Spleen (tissue), 11 donors: ENCODE data around the gene GPSM3. TPM values are rescaled to one million over a fixed set of nuclear protein-coding genes. Genes with fewer than 3 reads are reported as not detected.

Experiments used
- DNase-seq: peaks from one replicate; pipeline ENCODE4 v3.0.0-alpha.2; 2020
- H3K27ac ChIP-seq, 8 donors: fragments of 200-600 bp; sonication (generic) in 7 of 8; 1 replicate in 4 of 8; 2 replicates in 4 of 8; pipeline versions ENCODE4 v1.5.0 to v1.8.0; 2016 to 2021; ENCODE audit warnings: inconsistent platforms in 4 of 8, mild to moderate bottlenecking in 4 of 8, moderate library complexity in 1 of 8
- H3K27me3 ChIP-seq, 7 donors: fragments of 200-600 bp; sonication (generic) in 6 of 7; replicated peaks in 1 of 7; 1 replicate in 4 of 7; 2 replicates in 3 of 7; pipeline versions ENCODE4 v1.5.0 to v1.8.0; 2016 to 2021; ENCODE audit warnings: inconsistent platforms in 3 of 7, mild to moderate bottlenecking in 1 of 7
- H3K36me3 ChIP-seq, 6 donors: fragments of 200-600 bp; sonication (generic) in 5 of 6; 1 replicate in 4 of 6; 2 replicates in 2 of 6; pipeline versions ENCODE4 v1.5.0 to v1.8.0; 2016 to 2021; ENCODE audit warnings: inconsistent platforms in 2 of 6
- H3K4me1 ChIP-seq, 6 donors: fragments of 200-600 bp; sonication (generic) in 5 of 6; 1 replicate in 3 of 6; 2 replicates in 3 of 6; pipeline versions ENCODE4 v1.5.0 to v1.8.0; 2016 to 2021; ENCODE audit warnings: inconsistent platforms in 3 of 6
- H3K4me3 ChIP-seq, 8 donors: fragments of 200-600 bp; sonication (generic) in 7 of 8; 1 replicate in 4 of 8; 2 replicates in 4 of 8; pipeline versions ENCODE4 v1.5.0 to v1.8.0; 2016 to 2021; ENCODE audit warnings: inconsistent platforms in 4 of 8, mild to moderate bottlenecking in 4 of 8, moderate library complexity in 2 of 8
- H3K9me3 ChIP-seq, 8 donors: fragments of 200-600 bp; sonication (generic) in 7 of 8; 1 replicate in 4 of 8; 2 replicates in 4 of 8; pipeline versions ENCODE4 v1.5.0 to v1.8.0; 2016 to 2021; ENCODE audit warnings: inconsistent platforms in 4 of 8
- CTCF ChIP-seq, 11 experiments: fragments of 200-600 bp in 7 of 11; fragments of 450-650 bp in 4 of 11; sonication (generic) in 4 of 11; IDR thresholded peaks in 8 of 11; conservative IDR thresholded peaks in 3 of 11; 1 replicate in 7 of 11; 2 replicates in 4 of 11; pipeline versions ENCODE4 v1.4.0 to v1.8.0; 2016 to 2021; ENCODE audit warnings: antibody characterized with exemption in 11 of 11, inconsistent platforms in 4 of 11, mild to moderate bottlenecking in 1 of 11
- POLR2A ChIP-seq, 3 donors: fragments of 450-650 bp; IDR thresholded peaks; one replicate each; pipeline ENCODE4 v1.5.1; 2017; ENCODE audit warnings: antibody characterized with exemption in 3 of 3, mild to moderate bottlenecking in 1 of 3
- POLR2AphosphoS5 ChIP-seq, 3 donors: sonication (generic); formaldehyde crosslinking; IDR thresholded peaks; one replicate each; pipeline ENCODE4 v1.5.1; 2017; ENCODE audit warnings: antibody characterized with exemption in 3 of 3
- WGBS, 5 donors: extraction: QIAGEN DNeasy Blood & Tissue Kit in 3 of 5; methylation state at CpG; one replicate each; pipeline versions ENCODE4 v1.1.5 to v1.1.7; 2013 to 2018; 5-methylcytosine and 5-hydroxymethylcytosine counted together
- intact Hi-C: fragments of 100-400 bp; cut with DNase I; formaldehyde crosslinking; loops from one replicate; pipeline ENCODE4 v1.15.0; 2023; ENCODE audit warnings: low total_unique reads
- polyA plus RNA-seq, 3 donors: library from polyadenylated mRNA; stranded (reverse); fragments of 200-250 nt; gene quantifications; one replicate each; pipeline ENCODE4 v1.2.1, GENCODE V29; 2013
- total RNA-seq, 7 donors: library from RNA; depleted of rRNA in 3 of 7; stranded (reverse); fragments of >200 nt in 3 of 7; fragmentation: NEBNext Ultra II Directional in 4 of 7; extraction: Animal tissue kit (Norgen Biotek cat#: 25700) in 4 of 7; gene quantifications; one replicate each; pipeline versions ENCODE4 v1.1.0 to v1.2.1, GENCODE V29; 2016 to 2021
- donor health status: healthy with polysubstance abuse.
- donor health status: DM: no; HTN: no; CAD: no; lungs with moderate emphysema.
- donor health status: DM: no; HTN: no; CAD: no.
- donor health status: Bipolar disorder and iron deficiency.
- donor health status: healthy.
- donor health status: DM: no; HTN: no; CAD: no.
- donor health status: DM: yes; HTN: yes; CAD: no.

The GPSM3 gene
- total and polyA plus RNA-seq, 10 donors = 140 to 263 (median 195) TPM

- 76 to 82% (median 77%) methylated on average over 6 of the region's 6 CpGs for WGBS, 5 donors
Measured at GRCh38 chr6:32184084-32184640, 8.3 kb downstream of the GPSM3 start, which contains the start of gene AGER. Gene AGER, minus strand, starts transcription at chr6:32184253. Its CDS starts 31 bp downstream, at chr6:32184222.

GRCh38 chr6:32183483-32184083, 8.9 kb downstream of the GPSM3 start:
- Histone ChIP-seq H3K9me3 (no peaks in the 10 kb centered on the region), H3K27ac (peak overlapping the region; percentile 22 to 100 (median 80)), H3K4me3 (no peak overlapping the region), H3K27me3 (no peaks in the 10 kb centered on the region), H3K36me3 (peaks cover 0 to 89% (median 60%) of the 10 kb centered on the region in 6 donors), H3K4me1 (peaks cover 34 to 100% (median 74%) of the 10 kb centered on the region in 6 donors)
- peak; percentile 66 for DNase-seq
- TF ChIP-seq CTCF (IDR thresholded peaks at IDR 0.05 in 8 of 11, conservative IDR thresholded peaks at IDR 0.05 in 3 of 11) = no peak
- peak in 2 of 3 donors; percentile 24 to 46 for TF ChIP-seq POLR2AphosphoS5 (IDR thresholded peaks at IDR 0.05)
- WGBS, 5 donors = 71 to 85% (median 79%) methylated on average over 13 to 15 of the region's 15 CpGs
- intact Hi-C loops = no loop called here

More at GRCh38 chr6:32184084-32184640, 8.3 kb downstream of the GPSM3 start, which contains the start of gene AGER:
- no peak for TF ChIP-seq CTCF (IDR thresholded peaks at IDR 0.05 in 8 of 11, conservative IDR thresholded peaks at IDR 0.05 in 3 of 11)
- peak; percentile 51 to 65 (median 65) for TF ChIP-seq POLR2AphosphoS5 (IDR thresholded peaks at IDR 0.05)
- peak; percentile 64 for DNase-seq
- H3K9me3 ChIP-seq = no peaks in the 10 kb centered on the region
- peaks cover 30 to 100% (median 74%) of the 10 kb centered on the region in 6 donors for H3K4me1 ChIP-seq
- peak within 1 kb of the TSS; percentile 32 to 100 (median 80) for H3K27ac ChIP-seq
- H3K36me3 ChIP-seq = peaks cover 0 to 90% (median 60%) of the 10 kb centered on the region in 6 donors
- intact Hi-C loops = no loop called here
- H3K27me3 ChIP-seq = no peaks in the 10 kb centered on the region
- no peak within 1 kb of the TSS for H3K4me3 ChIP-seq

GRCh38 chr6:32183030-32183429, 9.4 kb downstream of the GPSM3 start:
- Histone ChIP-seq H3K36me3 (peaks cover 0 to 83% (median 59%) of the 10 kb centered on the region in 6 donors), H3K9me3 (no peaks in the 10 kb centered on the region), H3K4me3 (no peak overlapping the region), H3K4me1 (peaks cover 28 to 95% (median 69%) of the 10 kb centered on the region in 6 donors), H3K27me3 (no peaks in the 10 kb centered on the region), H3K27ac (peak overlapping the region in 7 of 8 donors; percentile 22 to 100 (median 98))
- WGBS, 5 donors = 79 to 90% (median 84%) methylated on average over 3 of the region's 3 CpGs
- TF ChIP-seq POLR2A (IDR thresholded peaks at IDR 0.05) = no peak
- no peak for TF ChIP-seq POLR2AphosphoS5 (IDR thresholded peaks at IDR 0.05)
- no peak for TF ChIP-seq CTCF (IDR thresholded peaks at IDR 0.05 in 8 of 11, conservative IDR thresholded peaks at IDR 0.05 in 3 of 11)
- DNase-seq = no peak
- intact Hi-C loops = no loop called here

- no peak overlapping the region for H3K4me3 ChIP-seq
- no peak for DNase-seq
- H3K27me3 ChIP-seq = no peaks in the 10 kb centered on the region
- peak overlapping the region in 7 of 8 donors; percentile 22 to 100 (median 98) for H3K27ac ChIP-seq
- no peaks in the 10 kb centered on the region for H3K9me3 ChIP-seq
- no peak for TF ChIP-seq POLR2A (IDR thresholded peaks at IDR 0.05)
- TF ChIP-seq POLR2AphosphoS5 (IDR thresholded peaks at IDR 0.05) = peak in 2 of 3 donors; percentile 48 to 76
- peaks cover 0 to 79% (median 54%) of the 10 kb centered on the region in 6 donors for H3K36me3 ChIP-seq
- 89 to 95% (median 93%) methylated on average over 8 to 10 of the region's 10 CpGs for WGBS, 5 donors
- H3K4me1 ChIP-seq = peaks cover 24 to 90% (median 65%) of the 10 kb centered on the region in 6 donors
- intact Hi-C loops = no loop called here
Measured at GRCh38 chr6:32182555-32182981, 9.9 kb downstream of the GPSM3 start.
